Skeletal muscle tissue (tissue), 4 donors: Measurements from ENCODE around the gene LRRC8A. TPM values are rescaled to one million over a fixed set of nuclear protein-coding genes. Genes with fewer than 3 reads are reported as not detected.

Experiments used
- H3K27ac ChIP-seq: one replicate; pipeline ENCODE4 v1.7.0; 2013; ENCODE audit warnings: mild to moderate bottlenecking, low read depth, low read length, inconsistent platforms
- H3K27me3 ChIP-seq, 3 donors: one replicate each; pipeline ENCODE4 v1.7.0; 2013; ENCODE audit warnings: low read length in 3 of 3; ENCODE audit not compliant: control insufficient read depth in 3 of 3, insufficient read depth in 3 of 3
- H3K36me3 ChIP-seq, 3 donors: one replicate each; pipeline ENCODE4 v1.7.0; 2013; ENCODE audit warnings: low read length in 3 of 3; ENCODE audit not compliant: control insufficient read depth in 3 of 3, insufficient read depth in 3 of 3
- H3K4me1 ChIP-seq, 3 donors: one replicate each; pipeline ENCODE4 v1.7.0; 2013; ENCODE audit warnings: low read length in 3 of 3, mild to moderate bottlenecking in 3 of 3; ENCODE audit not compliant: control insufficient read depth in 3 of 3, insufficient read depth in 3 of 3
- H3K4me3 ChIP-seq, 3 donors: one replicate each; pipeline ENCODE4 v1.7.0; 2013; ENCODE audit warnings: low read length in 3 of 3
- H3K9ac ChIP-seq, 3 donors: one replicate each; pipeline ENCODE4 v1.7.0; 2013; ENCODE audit warnings: low read length in 3 of 3, mild to moderate bottlenecking in 3 of 3, moderate library complexity in 2 of 3, low read depth in 1 of 3
- H3K9me3 ChIP-seq, 3 donors: one replicate each; pipeline ENCODE4 v1.7.0; 2013; ENCODE audit warnings: low read length in 3 of 3; ENCODE audit not compliant: control insufficient read depth in 3 of 3
- total RNA-seq: library from RNA; depleted of rRNA; stranded (reverse); fragments of >200 nt; gene quantifications from one replicate; pipeline ENCODE4 v1.2.3, GENCODE V29; 2014
- donor health status: Osteomylitis.

Gene LRRC8A
- total RNA-seq, 1 donor from 2014 or later, result 9.9 TPM

- H3K4me1 ChIP-seq, result peaks cover 33 to 40% (median 39%) of the 10 kb centered on the region in 3 donors
Observed at GRCh38 chr9:128908372-128908771, 26.4 kb downstream of the LRRC8A start.

GRCh38 chr9:128909859-128910258 is 27.9 kb downstream of the LRRC8A start:
- Histone ChIP-seq H3K9ac (no peak overlapping the region), H3K36me3 (peaks cover 32 to 34% (median 34%) of the 10 kb centered on the region in 3 donors), H3K9me3 (no peaks in the 10 kb centered on the region), H3K27ac (no peak overlapping the region), H3K27me3 (no peaks in the 10 kb centered on the region), H3K4me1 (peaks cover 39 to 53% (median 51%) of the 10 kb centered on the region in 3 donors), H3K4me3 (no peak overlapping the region)

More at GRCh38 chr9:128908372-128908771, 26.4 kb downstream of the LRRC8A start:
- no peak overlapping the region for H3K27ac ChIP-seq
- H3K4me3 ChIP-seq, result no peak overlapping the region
- H3K27me3 ChIP-seq, result no peaks in the 10 kb centered on the region
- no peak overlapping the region for H3K9ac ChIP-seq
- no peaks in the 10 kb centered on the region for H3K9me3 ChIP-seq
- peaks cover 31 to 32% (median 32%) of the 10 kb centered on the region in 3 donors for H3K36me3 ChIP-seq

GRCh38 chr9:128910906-128911305 is 29.0 kb downstream of the LRRC8A start:
- Histone ChIP-seq H3K9ac (peak overlapping the region in 1 of 3 donors; percentile 50), H3K9me3 (no peaks in the 10 kb centered on the region), H3K27ac (peak overlapping the region; percentile 48), H3K4me1 (peaks cover 42 to 58% (median 56%) of the 10 kb centered on the region in 3 donors), H3K4me3 (peak overlapping the region in 1 of 3 donors; percentile 29), H3K36me3 (peaks cover 32 to 36% (median 34%) of the 10 kb centered on the region in 3 donors), H3K27me3 (no peaks in the 10 kb centered on the region)

- Histone ChIP-seq H3K36me3 (peaks cover 34 to 39% (median 38%) of the 10 kb centered on the region in 3 donors), H3K27me3 (no peaks in the 10 kb centered on the region), H3K4me1 (peaks cover 49 to 65% (median 62%) of the 10 kb centered on the region in 3 donors), H3K27ac (peak overlapping the region; percentile 48), H3K9me3 (no peaks in the 10 kb centered on the region), H3K9ac (peak overlapping the region in 2 of 3 donors; percentile 20 to 50), H3K4me3 (peak overlapping the region in 1 of 3 donors; percentile 29)
Observed at GRCh38 chr9:128911529-128912035, 29.6 kb downstream of the LRRC8A start.

GRCh38 chr9:128912270-128912853 is 30.4 kb downstream of the LRRC8A start:
- peaks cover 52 to 71% (median 69%) of the 10 kb centered on the region in 3 donors for H3K4me1 ChIP-seq
- H3K36me3 ChIP-seq, result peaks cover 29 to 37% (median 35%) of the 10 kb centered on the region in 3 donors
- H3K27ac ChIP-seq, result peak overlapping the region; percentile 48
- H3K4me3 ChIP-seq, result peak overlapping the region in 1 of 3 donors; percentile 13
- H3K9me3 ChIP-seq, result no peaks in the 10 kb centered on the region
- H3K27me3 ChIP-seq, result no peaks in the 10 kb centered on the region
- H3K9ac ChIP-seq, result peak overlapping the region in 1 of 3 donors; percentile 50

GRCh38 chr9:128913048-128913900 is 31.3 kb downstream of the LRRC8A start:
- Histone ChIP-seq H3K4me1 (peaks cover 55 to 74% (median 72%) of the 10 kb centered on the region in 3 donors), H3K4me3 (peak overlapping the region in 1 of 3 donors; percentile 13), H3K36me3 (peaks cover 24 to 34% (median 26%) of the 10 kb centered on the region in 3 donors)

GRCh38 chr9:128913995-128914772 is 32.3 kb downstream of the LRRC8A start:
- Histone ChIP-seq H3K36me3 (peaks cover 18 to 25% (median 19%) of the 10 kb centered on the region in 3 donors), H3K4me1 (peaks cover 56 to 71% (median 70%) of the 10 kb centered on the region in 3 donors), H3K9me3 (no peaks in the 10 kb centered on the region), H3K4me3 (no peak overlapping the region), H3K27me3 (no peaks in the 10 kb centered on the region), H3K27ac (no peak overlapping the region), H3K9ac (peak overlapping the region in 1 of 3 donors; percentile 25)

More at GRCh38 chr9:128913048-128913900, 31.3 kb downstream of the LRRC8A start:
- peak overlapping the region in 1 of 3 donors; percentile 64 for H3K9ac ChIP-seq
- no peaks in the 10 kb centered on the region for H3K27me3 ChIP-seq
- no peaks in the 10 kb centered on the region for H3K9me3 ChIP-seq
- peak overlapping the region; percentile 28 for H3K27ac ChIP-seq

- H3K36me3 ChIP-seq, result peaks cover 9 to 15% (median 13%) of the 10 kb centered on the region in 3 donors
- no peaks in the 10 kb centered on the region for H3K27me3 ChIP-seq
- H3K4me1 ChIP-seq, result peaks cover 56 to 68% (median 64%) of the 10 kb centered on the region in 3 donors
- peak overlapping the region; percentile 71 for H3K27ac ChIP-seq
- H3K9me3 ChIP-seq, result no peaks in the 10 kb centered on the region
- peak overlapping the region in 2 of 3 donors; percentile 36 to 48 for H3K4me3 ChIP-seq
- H3K9ac ChIP-seq, result peak overlapping the region; percentile 1 to 73 (median 51)
Observed at GRCh38 chr9:128916204-128916603, 34.3 kb downstream of the LRRC8A start.

- peaks cover 54 to 66% (median 61%) of the 10 kb centered on the region in 3 donors for H3K4me1 ChIP-seq
Observed at GRCh38 chr9:128916745-128917144, 34.8 kb downstream of the LRRC8A start.

More at GRCh38 chr9:128916745-128917144, 34.8 kb downstream of the LRRC8A start:
- no peaks in the 10 kb centered on the region for H3K27me3 ChIP-seq
- H3K27ac ChIP-seq, result peak overlapping the region; percentile 71
- H3K36me3 ChIP-seq, result peaks cover 9 to 15% (median 13%) of the 10 kb centered on the region in 3 donors
- peak overlapping the region; percentile 1 to 73 (median 43) for H3K9ac ChIP-seq
- no peak overlapping the region for H3K4me3 ChIP-seq
- no peaks in the 10 kb centered on the region for H3K9me3 ChIP-seq
